CD4-positive, alpha-beta T cell (primary cell): Measurements from ENCODE around the gene SREBF2. TPM values are rescaled to one million over a fixed set of nuclear protein-coding genes. Genes with fewer than 3 reads are reported as not detected.

ENCODE experiments used
- ATAC-seq: fragments of 200-7000 bp; cut with Tn5 transposase; one replicate; pipeline ENCODE4 v1.10.0; 2022; ENCODE audit warnings: mild to moderate bottlenecking; ENCODE audit not compliant: poor library complexity
- CTCF ChIA-PET: fragments of 350-600 bp; sonication (Branson Sonifier 250); formaldehyde crosslinking; loops from one replicate; lab custom pipeline; 2021; ENCODE audit warnings: antibody characterized with exemption, inconsistent platforms; lab: Charles Lee
- POLR2A ChIA-PET: fragments of 350-600 bp; sonication (Branson Sonifier 250); formaldehyde crosslinking; loops from one replicate; lab custom pipeline; 2021; ENCODE audit warnings: antibody characterized with exemption, inconsistent platforms; lab: Charles Lee
- DNase-seq, 14 experiments: peaks; one replicate each; pipeline ENCODE4 v3.0.0-alpha.2; 2013 to 2020; ENCODE audit warnings: mixed read lengths in 2 of 14
- H3K27ac ChIP-seq, 2 donors: one replicate each; pipeline versions ENCODE4 v1.5.1 to v1.7.0; 2013; ENCODE audit warnings: low read length in 2 of 2, low read depth in 1 of 2, mild to moderate bottlenecking in 1 of 2
- H3K27me3 ChIP-seq, 2 experiments: 1 replicate in 1 of 2; 2 replicates in 1 of 2; pipeline versions ENCODE4 v1.6.1 to v1.7.0; 2013; ENCODE audit warnings: low read length in 2 of 2, control low read depth in 1 of 2, mild to moderate bottlenecking in 1 of 2, moderate library complexity in 1 of 2; ENCODE audit not compliant: insufficient read depth in 2 of 2, control insufficient read depth in 1 of 2
- H3K36me3 ChIP-seq: one replicate; pipeline ENCODE4 v1.6.1; 2013; ENCODE audit warnings: low read length, control low read depth; ENCODE audit not compliant: insufficient read depth
- H3K4me1 ChIP-seq: one replicate; pipeline ENCODE4 v1.6.1; 2013; ENCODE audit warnings: low read length, control low read depth; ENCODE audit not compliant: insufficient read depth
- H3K4me3 ChIP-seq: one replicate; pipeline ENCODE4 v1.5.1; 2013; ENCODE audit warnings: mild to moderate bottlenecking, low read length, moderate library complexity
- H3K9me3 ChIP-seq, 2 experiments: 1 replicate in 1 of 2; 2 replicates in 1 of 2; pipeline versions ENCODE4 v1.6.1 to v1.7.0; 2013; ENCODE audit warnings: low read length in 2 of 2, mild to moderate bottlenecking in 2 of 2, control low read depth in 1 of 2, moderate library complexity in 1 of 2; ENCODE audit not compliant: control insufficient read depth in 1 of 2, insufficient read depth in 1 of 2
- H3K27ac Mint-ChIP-seq: one replicate; pipeline ENCODE4 v1.8.0; 2020; ENCODE audit warnings: mixed read lengths
- H3K27me3 Mint-ChIP-seq: one replicate; pipeline ENCODE4 v1.8.0; 2021; ENCODE audit warnings: mixed read lengths
- H3K36me3 Mint-ChIP-seq: one replicate; pipeline ENCODE4 v1.8.0; 2021; ENCODE audit warnings: low read depth, mixed read lengths
- H3K4me1 Mint-ChIP-seq: one replicate; pipeline ENCODE4 v1.8.0; 2021; ENCODE audit warnings: low read depth, mixed read lengths
- H3K4me3 Mint-ChIP-seq: one replicate; pipeline ENCODE4 v1.8.0; 2020; ENCODE audit warnings: mild to moderate bottlenecking, mixed read lengths
- H3K9me3 Mint-ChIP-seq: one replicate; pipeline ENCODE4 v1.8.0; 2020; ENCODE audit warnings: mixed read lengths
- CTCF ChIP-seq: fragments of 200-600 bp; IDR thresholded peaks from one replicate; pipeline ENCODE4 v1.8.0; 2022; ENCODE audit warnings: antibody characterized with exemption, mild to moderate bottlenecking
- intact Hi-C, 2 experiments: fragments of 100-400 bp; cut with DNase I in 1 of 2; cut with micrococcal nuclease in 1 of 2; formaldehyde crosslinking; loops; one replicate each; pipeline versions ENCODE4 v1.15.1 to v1.9.0; 2023 to 2025; cut with DNase I, micrococcal nuclease
- total RNA-seq, 174 experiments: library from RNA in 2 of 174; stranded (reverse) in 2 of 174; gene quantifications; one replicate each; pipeline ENCODE4 v1.2.3 and lab custom pipeline; 2021 to 2026

The SREBF2 gene
- total RNA-seq, 2 experiments from 2014 or later = 67.2 to 69.9 TPM

- no peak for DNase-seq
- Histone ChIP-seq H3K4me1 (peaks cover 12% of the 10 kb centered on the region), H3K36me3 (no peaks in the 10 kb centered on the region), H3K9me3 (no peaks in the 10 kb centered on the region), H3K27me3 (no peaks in the 10 kb centered on the region), H3K27ac (no peak overlapping the region), H3K4me3 (no peak overlapping the region)
- no peak overlapping the region for H3K4me3 Mint-ChIP-seq
- H3K36me3 Mint-ChIP-seq = no peaks in the 10 kb centered on the region
- H3K9me3 Mint-ChIP-seq = no peaks in the 10 kb centered on the region
- H3K4me1 Mint-ChIP-seq = peaks cover 10% of the 10 kb centered on the region
- ChIA-PET CTCF (interaction anchor here (0.8 kb wide), 1 partner anchor 9 kb away, joined by 3 read pairs; no protein-coding TSS in a partner anchor), POLR2A (interaction anchor here (2.3 kb wide), 1 partner anchor 8 kb away, joined by 7 read pairs; the partner anchor contains the start of gene TNFRSF13C)
- no peak overlapping the region for H3K27ac Mint-ChIP-seq
- no peak for ATAC-seq
- intact Hi-C loops = no loop called here
- TF ChIP-seq CTCF = no peak
- no peaks in the 10 kb centered on the region for H3K27me3 Mint-ChIP-seq
Observed at GRCh38 chr22:41934284-41935014, 101.5 kb downstream of the SREBF2 start.

- Histone ChIP-seq H3K4me3 (no peak overlapping the region), H3K9me3 (no peaks in the 10 kb centered on the region), H3K27ac (no peak overlapping the region), H3K4me1 (peaks cover 17% of the 10 kb centered on the region), H3K27me3 (no peaks in the 10 kb centered on the region), H3K36me3 (no peaks in the 10 kb centered on the region)
- ATAC-seq (no peak), DNase-seq (no peak)
- Mint-ChIP-seq H3K36me3 (peaks cover 2% of the 10 kb centered on the region), H3K27ac (no peak overlapping the region), H3K4me3 (no peak overlapping the region), H3K4me1 (peaks cover 15% of the 10 kb centered on the region), H3K9me3 (no peaks in the 10 kb centered on the region), H3K27me3 (no peaks in the 10 kb centered on the region)
- CTCF ChIA-PET = interaction anchor here (0.8 kb wide), 1 partner anchor 9 kb away, joined by 3 read pairs; no protein-coding TSS in a partner anchor
- POLR2A ChIA-PET = interaction anchor here (2.3 kb wide), 1 partner anchor 9 kb away, joined by 7 read pairs; the partner anchor contains the start of gene TNFRSF13C
- intact Hi-C loops = no loop called here
- TF ChIP-seq CTCF = no peak
Observed at GRCh38 chr22:41935015-41935351, 102.1 kb downstream of the SREBF2 start.

GRCh38 chr22:41935509-41935908 is 102.6 kb downstream of the SREBF2 start:
- peaks cover 4% of the 10 kb centered on the region for H3K36me3 Mint-ChIP-seq
- Histone ChIP-seq H3K27ac (no peak overlapping the region), H3K36me3 (no peaks in the 10 kb centered on the region), H3K9me3 (no peaks in the 10 kb centered on the region), H3K4me3 (no peak overlapping the region), H3K27me3 (no peaks in the 10 kb centered on the region), H3K4me1 (peaks cover 22% of the 10 kb centered on the region)
- ChIA-PET CTCF (interaction anchor here (6.7 kb wide), 1 partner anchor 10 kb away, joined by 63 read pairs; the partner anchor contains the start of gene TNFRSF13C), POLR2A (interaction anchor here (2.3 kb wide), 1 partner anchor 9 kb away, joined by 7 read pairs; the partner anchor contains the start of gene TNFRSF13C)
- intact Hi-C loops = no loop called here
- H3K4me1 Mint-ChIP-seq = peaks cover 20% of the 10 kb centered on the region
- no peak overlapping the region for H3K27ac Mint-ChIP-seq
- DNase-seq (no peak), ATAC-seq (no peak)
- H3K27me3 Mint-ChIP-seq = no peaks in the 10 kb centered on the region
- H3K4me3 Mint-ChIP-seq = no peak overlapping the region
- H3K9me3 Mint-ChIP-seq = no peaks in the 10 kb centered on the region
- TF ChIP-seq CTCF = no peak
